GM13977 (cell line): Measurements from ENCODE around the gene ABHD18.
"Not testable (repeated sequence)": the region's sequence is repeated elsewhere in the genome, so short reads cannot be mapped to it uniquely, and the experiment has no call there.

Experiments
- DNase-seq: peaks from one replicate; pipeline ENCODE4 v3.0.0; 2012; ENCODE audit warnings: low spot score
- CTCF ChIP-seq: IDR thresholded peaks from 2 replicates; pipeline ENCODE4 v1.5.1; 2012; ENCODE audit warnings: mild to moderate bottlenecking, control low read depth; ENCODE audit not compliant: insufficient read depth; ENCODE audit errors: extremely low read depth, missing control alignments
- in situ Hi-C: fragments of 300-500 bp; cut with MboI; formaldehyde crosslinking; loops from one replicate; pipeline ENCODE4 v1.12.0; 2022; ENCODE audit warnings: low sequenced_read_pairs, low pct_unique_long_range_greater_than_20kb, mixed read lengths, inconsistent platforms; ENCODE audit not compliant: unreplicated experiment

ABHD18 gene

DNA sequence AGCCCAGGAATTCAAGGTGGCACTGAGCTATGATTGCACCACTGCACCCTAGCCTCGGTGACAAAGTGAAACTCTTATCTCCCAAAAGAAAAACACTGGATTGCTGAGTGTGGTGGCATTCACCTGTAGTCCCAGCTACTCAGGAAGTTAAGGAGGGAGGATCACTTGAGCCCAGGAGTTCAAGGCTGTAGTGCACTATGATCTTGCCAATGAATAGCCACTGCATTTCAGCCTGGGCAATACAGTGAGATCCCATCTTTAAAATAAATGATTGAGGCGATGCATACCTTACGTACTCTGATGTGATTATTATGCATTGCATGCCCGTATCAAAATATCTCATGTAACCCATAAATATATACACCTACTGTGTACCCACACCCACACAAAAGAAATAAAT is 64.7 kb downstream of the ABHD18 start:
- no peak for DNase-seq
- no peak for TF ChIP-seq CTCF
- in situ Hi-C loops: no loop called here

DNA sequence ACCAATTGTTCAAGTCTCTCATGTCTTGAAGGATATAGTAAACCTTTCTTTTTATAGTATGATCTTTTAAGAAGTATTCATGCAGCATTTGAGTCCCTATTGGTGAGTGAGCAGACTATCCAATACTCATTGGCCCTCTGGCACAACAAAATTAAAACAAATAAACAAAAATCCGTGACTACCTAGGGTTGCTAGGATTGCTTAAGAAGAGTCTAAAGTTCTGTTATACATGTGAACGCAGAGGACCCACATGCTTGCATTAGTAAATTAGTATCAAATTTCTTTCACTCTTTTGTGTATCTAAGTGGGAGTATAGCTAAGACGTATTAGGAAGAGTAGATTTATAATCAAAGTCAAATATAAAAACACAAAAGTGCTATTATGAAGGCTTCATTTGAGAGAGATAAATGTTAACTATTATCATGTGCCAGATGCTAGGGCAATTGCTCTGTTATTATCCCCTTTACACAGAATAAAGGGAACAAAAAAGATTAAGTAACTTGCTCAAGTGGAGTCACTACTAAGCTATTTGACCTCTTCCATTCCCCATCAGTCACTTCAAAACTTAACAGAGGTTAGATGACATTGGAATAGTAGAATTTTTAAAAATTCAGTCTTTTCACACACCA is 66.7 kb downstream of the ABHD18 start:
- DNase-seq: no peak
- in situ Hi-C loops: no loop called here
- no peak for TF ChIP-seq CTCF

DNA sequence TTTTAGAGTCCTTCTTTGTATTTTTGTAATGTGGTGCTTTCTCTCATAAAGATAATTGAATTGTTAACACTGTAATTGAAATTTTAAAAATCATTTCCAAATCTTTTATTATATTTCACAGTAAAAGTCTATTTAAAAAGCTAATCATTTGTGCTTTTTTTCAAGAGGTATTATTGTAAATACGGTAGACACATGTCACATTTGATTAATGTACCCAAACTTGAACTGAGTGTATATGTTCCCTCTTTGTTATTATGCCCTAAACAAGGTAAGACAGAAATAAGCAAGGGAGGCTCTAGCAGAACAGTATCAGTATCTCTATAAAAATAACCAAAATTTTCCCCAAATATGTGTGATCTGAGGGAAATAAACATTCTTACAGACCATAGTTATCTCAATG is 74.4 kb downstream of the ABHD18 start:
- no peak for TF ChIP-seq CTCF
- DNase-seq: no peak
- in situ Hi-C loops: no loop called here

DNA sequence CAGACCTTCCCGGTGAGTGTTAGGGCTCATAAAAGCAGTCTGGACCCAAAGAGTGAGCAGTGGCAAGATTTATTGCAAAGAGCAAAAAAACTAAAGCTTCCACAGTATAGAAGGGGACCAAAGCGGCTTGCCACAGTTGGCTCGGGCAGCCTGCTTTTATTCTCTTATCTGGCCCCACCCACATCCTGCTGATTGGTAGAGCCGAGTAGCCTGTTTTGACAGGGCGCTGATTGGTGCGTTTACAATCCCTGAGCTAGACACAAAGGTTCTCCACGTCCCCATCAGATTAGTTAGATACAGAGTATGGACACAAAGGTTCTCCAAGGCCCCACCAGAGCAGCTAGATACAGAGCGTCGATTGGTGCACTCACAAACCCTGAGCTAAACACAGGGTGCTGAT is 81.8 kb downstream of the ABHD18 start:
- in situ Hi-C loops, DNase-seq: not testable (repeated sequence)

DNA sequence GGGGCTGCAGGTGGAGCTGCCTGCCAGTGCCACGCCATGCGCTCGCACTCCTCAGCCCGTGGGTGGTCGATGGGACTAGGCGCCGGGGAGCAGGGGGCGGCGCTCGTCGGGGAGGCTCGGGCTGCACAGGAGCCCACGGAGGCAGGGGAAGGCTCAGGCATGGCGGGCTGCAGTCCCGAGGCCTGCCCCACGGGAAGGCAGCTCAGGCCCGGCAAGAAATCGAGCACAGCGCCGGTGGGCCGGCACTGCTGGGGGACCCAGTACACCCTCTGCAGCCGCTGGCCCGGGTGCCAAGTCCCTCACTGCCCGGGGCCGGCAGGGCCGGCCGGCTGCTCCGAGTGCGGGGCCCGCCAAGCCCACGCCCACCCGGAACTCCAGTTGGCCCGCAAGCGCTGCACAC is 82.3 kb downstream of the ABHD18 start:
- in situ Hi-C loops, DNase-seq: not testable (repeated sequence)

- DNase-seq, in situ Hi-C loops: not testable (repeated sequence)
- TF ChIP-seq CTCF: peak; percentile 27
Observed at GRCh38 chr4:128051229-128051628, 86.0 kb downstream of the ABHD18 start.

DNA sequence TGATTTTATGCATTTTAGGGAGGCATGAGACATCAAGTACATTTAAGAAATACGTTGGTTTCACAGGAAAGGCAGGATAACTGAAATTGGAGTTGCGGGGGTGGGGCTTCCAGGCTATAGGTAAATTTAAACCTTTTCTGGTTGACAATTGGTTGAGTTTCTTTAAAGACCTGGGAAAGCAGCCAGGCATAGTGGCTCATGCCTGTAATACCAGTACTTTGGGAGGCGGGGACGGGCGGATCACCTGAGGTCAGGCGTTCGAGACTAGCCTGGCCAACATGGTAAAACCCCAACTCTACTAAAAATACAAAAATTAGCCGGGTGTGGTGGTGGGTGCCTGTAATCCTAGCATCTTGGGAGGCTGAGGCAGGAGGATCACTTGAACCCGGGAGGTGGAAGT is 89.7 kb downstream of the ABHD18 start:
- DNase-seq, in situ Hi-C loops: not testable (repeated sequence)

DNA sequence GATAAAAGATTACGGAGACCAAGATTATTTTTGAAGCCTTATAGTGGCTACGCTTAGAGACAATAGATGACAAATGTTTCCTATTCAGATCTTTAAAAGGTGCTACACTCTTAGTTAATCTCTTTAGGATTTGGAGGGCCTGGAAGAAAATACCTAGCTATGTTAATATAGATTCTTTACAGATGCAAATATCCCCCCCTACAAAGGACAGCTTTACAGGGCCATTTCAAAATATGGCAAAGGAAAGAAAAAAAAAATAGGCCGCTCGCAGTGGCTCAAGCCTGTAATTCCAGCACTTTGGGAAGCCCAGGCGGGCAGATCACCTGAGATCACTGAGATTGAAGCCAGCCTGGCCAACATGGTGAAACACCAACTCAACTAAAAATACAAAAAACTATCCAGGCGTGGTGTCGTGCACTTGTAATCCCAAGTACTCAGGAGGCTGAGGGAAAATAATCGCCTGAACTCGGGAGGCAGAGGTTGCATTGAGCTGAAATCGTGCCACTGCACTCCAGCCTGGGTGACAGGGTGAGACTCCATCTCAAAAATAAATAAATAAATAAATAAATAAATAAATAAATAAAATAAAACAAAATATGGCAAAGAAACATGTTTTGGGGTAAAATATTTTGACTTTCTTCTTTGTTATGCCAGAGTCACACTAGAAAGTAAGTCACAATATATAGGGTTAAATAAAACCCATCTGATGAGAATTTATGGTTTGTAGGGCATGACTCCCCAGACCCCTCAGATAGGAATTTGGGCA is 90.4 kb downstream of the ABHD18 start:
- in situ Hi-C loops: not testable (repeated sequence)

GRCh38 chr4:128056396-128056795 is 91.2 kb downstream of the ABHD18 start:
- TF ChIP-seq CTCF: no peak
- in situ Hi-C loops: no loop called here

More for the DNA sequence above, 90.4 kb downstream of the ABHD18 start:
- DNase-seq: not testable (repeated sequence)

More at GRCh38 chr4:128056396-128056795, 91.2 kb downstream of the ABHD18 start:
- no peak for DNase-seq
